HG02852 (cell line): ENCODE measurements around the gene C1orf122.
A peak's percentile ranks its signal among the peaks of the same experiment; 100 is the strongest.

ENCODE experiments used
- ATAC-seq: cut with Tn5 transposase; IDR thresholded peaks from one replicate; pipeline ENCODE4 v1.9.1; 2021; ENCODE audit warnings: mild to moderate bottlenecking, moderate library complexity; ENCODE audit not compliant: unreplicated experiment

The C1orf122 gene

GRCh38 chr1:37797750-37798345, 9.7 kb upstream of the C1orf122 start:
- ATAC-seq: no peak

DNA sequence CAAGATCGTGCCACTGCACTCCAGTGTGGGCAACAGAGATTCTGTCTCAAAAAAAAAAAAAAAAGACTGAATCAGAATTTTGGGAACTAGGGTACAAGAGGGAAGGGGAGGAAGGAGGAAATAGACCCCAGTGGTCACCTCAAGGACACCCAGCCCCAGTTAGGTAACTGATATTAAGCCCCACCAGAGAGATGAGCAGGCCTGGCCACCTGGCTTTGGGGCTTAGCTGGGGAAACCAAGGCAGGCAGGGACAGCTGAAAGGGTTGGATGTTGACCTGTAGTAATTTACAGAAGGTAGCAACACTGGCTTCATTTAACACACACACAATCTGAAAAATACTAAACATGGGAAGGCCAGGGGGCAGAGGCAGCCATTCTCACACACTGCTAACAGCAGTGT, 5.2 kb upstream of the C1orf122 start:
- ATAC-seq: no peak

DNA sequence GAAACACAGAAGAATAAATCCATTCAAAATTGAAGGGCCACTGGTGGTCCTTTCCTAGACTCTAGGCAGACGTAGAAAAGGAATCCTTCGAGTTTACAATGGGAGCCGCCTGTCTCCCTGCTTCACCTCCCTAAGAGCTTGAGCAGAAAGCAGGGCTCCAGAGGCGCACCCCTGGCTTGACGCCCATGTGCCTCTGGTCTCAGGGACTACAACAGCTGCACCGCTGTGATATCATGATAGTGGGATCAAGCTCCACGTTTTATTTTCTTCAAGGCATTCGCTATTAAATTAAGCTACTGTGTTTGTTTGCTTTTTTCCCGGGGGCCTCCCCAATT, 403 bp upstream of the C1orf122 start:
- no peak for ATAC-seq

DNA sequence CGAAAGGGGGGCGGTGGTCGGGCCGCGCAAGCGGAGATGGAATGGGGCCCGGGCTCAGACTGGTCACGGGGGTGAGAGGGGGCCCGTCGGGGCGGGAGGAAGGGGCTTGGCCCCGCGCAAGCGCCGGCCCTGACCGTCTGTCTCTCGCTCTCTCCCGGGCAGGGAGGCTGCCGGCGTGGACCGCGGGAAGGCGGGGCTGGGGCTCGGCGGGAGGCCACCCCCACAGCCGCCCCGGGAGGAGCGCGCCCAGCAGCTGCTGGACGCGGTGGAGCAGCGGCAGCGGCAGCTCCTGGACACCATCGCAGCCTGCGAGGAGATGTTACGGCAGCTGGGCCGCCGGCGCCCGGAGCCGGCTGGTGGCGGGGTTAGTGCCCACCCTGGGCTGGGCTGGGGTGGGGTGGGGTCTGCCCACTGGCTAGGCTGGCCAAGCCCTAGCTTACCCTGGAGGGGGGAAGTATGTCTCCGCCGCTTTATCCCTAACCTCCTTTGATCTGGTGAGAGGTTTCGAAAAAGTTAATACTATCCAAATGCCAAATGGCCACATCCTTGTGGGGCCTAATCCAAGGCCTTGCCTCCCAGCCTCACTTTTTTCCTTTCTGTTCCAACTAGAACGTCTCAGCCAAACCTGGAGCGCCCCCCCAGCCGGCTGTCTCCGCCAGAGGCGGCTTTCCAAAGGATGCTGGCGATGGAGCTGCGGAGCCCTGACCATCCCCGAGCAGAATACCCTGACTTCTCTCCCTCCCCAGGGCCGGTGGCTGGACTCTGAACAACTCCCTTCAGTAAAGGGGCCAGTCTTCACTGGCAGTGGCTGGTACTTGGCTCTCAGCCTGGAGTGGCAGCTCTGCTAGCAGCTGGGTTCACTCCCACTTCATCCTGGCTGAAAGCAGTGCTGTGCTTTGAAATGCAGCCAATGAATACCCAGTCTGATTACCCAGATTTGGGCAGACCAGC, 1.1 kb downstream of the C1orf122 start:
- ATAC-seq: peak; percentile 26

DNA sequence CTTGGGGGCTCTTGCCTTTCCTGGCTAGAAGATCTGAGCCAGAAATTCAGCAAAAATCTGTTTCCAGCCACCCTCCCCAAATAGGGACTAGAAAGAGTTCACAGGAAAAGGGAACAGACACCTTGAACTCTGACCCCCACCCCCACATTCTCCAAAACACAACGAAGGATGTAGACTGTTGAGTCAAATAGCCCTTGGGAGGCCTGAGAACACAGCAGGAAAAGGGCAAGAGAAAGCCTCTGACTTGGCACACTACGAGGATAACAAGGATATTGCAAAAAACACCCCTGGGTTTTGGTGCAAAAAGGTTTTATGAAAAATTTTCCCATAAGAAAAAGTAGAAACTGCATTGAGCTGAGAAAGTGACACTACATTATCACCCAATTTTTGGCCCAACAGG, 2.4 kb downstream of the C1orf122 start:
- ATAC-seq: no peak

GRCh38 chr1:37811027-37811655, 3.6 kb downstream of the C1orf122 start:
- ATAC-seq: no peak

- ATAC-seq: no peak
Measured at GRCh38 chr1:37813529-37814145, 6.0 kb downstream of the C1orf122 start.

DNA sequence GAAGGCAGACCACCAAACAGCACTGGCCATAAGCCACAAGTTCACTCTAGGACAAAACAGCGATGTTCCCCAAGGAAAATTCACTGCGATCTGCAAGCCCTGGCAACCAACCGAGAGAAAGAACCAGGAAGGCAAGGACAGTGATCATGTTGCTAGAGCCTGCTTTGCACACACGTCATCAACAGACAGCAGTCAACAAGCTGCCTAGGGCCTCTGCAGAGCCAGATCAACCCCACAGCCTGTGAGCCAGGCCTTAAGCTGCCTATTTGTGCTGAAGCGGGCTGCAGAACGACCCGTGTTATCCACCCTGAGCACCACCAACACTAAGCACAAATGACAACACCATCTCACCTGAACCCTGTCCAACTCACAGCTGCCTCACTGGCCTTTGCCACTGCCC, 6.7 kb downstream of the C1orf122 start:
- ATAC-seq: no peak

DNA sequence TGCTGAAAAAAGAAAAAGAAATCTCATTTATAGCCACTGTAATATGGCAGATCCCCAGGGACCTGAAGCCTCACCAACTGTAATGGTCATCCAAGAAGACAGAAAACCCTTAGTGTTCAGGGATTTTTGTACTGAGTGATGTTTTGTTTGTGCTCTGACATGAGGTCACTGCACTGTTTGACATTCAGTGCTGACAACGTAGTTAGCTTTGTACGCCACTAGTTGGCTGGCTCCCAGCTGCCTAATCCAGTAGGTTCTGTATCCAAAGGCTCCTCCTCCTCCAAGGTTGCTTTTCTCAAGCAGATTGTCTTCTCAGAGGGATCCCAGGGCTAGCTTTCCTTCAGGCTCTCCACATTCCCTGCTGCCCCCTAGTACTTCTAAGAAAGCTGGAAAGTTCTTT, 9.9 kb downstream of the C1orf122 start:
- no peak for ATAC-seq

DNA sequence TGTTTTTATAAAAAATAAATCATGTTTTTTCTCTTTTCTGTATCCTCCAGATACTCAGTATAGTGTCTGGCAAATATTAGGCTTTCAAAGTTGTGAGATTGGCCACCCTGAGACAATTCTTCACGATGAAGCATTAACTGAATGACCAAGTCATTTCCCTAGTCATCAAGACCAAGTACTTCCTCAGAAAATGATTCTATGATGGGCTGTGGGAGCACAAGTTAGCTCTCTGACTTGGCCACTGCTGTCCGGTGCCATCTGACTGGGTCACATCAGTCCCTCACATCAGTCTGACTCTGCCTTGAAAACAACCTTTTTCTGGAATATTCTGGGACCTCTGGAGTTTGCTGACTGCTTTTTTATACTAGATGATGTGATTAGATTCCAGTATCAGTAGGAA, 13.9 kb downstream of the C1orf122 start:
- ATAC-seq: no peak

DNA sequence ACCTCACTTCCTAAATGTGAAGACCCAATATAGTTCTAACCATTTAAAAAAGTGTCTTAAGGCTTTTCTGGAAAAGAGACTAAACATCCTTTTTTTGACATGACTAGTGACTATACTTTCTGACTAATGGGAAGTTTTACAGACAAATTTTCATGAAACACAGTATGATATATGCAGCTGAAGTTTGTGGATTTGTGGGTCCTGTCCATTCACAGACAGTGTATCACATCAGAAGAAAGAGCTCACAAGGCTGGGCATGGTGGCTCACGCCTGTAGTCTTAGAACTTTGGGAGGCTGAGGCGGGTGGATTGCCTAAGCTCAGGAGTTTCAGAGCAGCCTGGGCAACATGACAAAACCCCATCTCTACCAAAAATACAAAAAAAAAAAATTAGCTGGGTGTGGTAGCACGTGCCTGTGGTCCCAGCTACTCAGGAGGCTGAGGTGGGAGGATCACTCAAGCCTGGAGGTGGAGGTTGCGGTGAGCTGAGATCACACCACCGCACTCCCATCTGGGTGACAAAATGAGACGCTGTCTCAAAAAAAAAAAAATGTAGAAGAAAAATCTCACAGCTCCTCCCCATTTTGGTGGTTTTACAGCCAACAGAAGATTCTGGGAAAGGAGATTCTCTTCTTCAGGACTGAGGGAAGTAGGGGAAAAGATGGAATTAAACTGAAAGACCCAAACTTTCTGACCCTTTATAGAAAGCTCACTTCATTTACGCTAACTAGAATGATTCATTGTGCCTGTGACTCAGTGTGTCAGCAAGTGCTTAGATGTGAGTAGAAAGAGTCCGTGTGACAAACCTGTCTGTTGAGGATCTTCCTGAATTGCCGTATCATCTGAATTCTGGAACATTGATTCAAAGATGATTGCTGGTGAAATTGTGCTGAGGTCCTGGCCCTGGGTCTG, 15.6 kb downstream of the C1orf122 start:
- ATAC-seq: no peak

DNA sequence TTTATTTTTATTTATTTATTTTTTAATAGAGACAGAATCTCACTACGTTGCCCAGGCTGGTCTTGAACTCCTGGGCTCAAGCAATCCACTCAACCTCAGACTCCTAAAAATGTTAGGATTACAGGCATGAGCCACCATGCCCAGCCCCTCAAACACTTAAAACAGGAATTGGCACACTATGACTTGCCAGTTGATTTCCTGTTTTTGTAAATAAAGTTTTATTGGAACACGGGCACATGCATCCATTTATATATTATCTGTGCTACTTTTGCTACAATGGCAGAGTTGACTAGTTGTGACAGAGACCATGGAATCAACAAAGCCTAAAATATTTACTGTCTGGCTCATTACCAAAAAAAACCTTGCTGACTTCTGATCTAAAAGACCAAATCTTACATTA, 16.4 kb downstream of the C1orf122 start:
- ATAC-seq: no peak

- no peak for ATAC-seq
Measured at GRCh38 chr1:37825506-37825905, 17.9 kb downstream of the C1orf122 start.

GRCh38 chr1:37828410-37829074, 21.0 kb downstream of the C1orf122 start:
- no peak for ATAC-seq

GRCh38 chr1:37831109-37831508, 23.5 kb downstream of the C1orf122 start:
- ATAC-seq: no peak

- ATAC-seq: no peak
Measured at GRCh38 chr1:37831809-37832208, 24.2 kb downstream of the C1orf122 start.

DNA sequence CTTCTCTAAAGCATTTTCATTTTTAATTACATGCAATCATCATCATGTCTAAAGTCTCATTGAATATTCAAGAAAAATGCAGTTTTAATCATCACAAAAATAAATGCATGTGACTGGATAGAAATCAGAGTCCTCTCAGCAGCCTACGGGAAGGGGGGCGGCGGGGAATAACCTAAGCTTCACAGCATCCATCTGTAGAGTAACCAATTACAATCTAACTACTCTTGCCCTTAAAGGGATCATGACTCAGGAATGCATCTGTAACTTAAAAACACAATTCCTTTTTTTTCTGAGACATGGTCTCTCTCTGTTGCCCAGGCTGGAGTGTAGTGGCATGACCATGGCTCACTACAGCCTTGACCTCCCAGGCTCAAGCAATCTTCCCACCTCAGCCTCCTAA, 29.2 kb downstream of the C1orf122 start:
- ATAC-seq: no peak

GRCh38 chr1:37839676-37840075, 32.1 kb downstream of the C1orf122 start:
- no peak for ATAC-seq

DNA sequence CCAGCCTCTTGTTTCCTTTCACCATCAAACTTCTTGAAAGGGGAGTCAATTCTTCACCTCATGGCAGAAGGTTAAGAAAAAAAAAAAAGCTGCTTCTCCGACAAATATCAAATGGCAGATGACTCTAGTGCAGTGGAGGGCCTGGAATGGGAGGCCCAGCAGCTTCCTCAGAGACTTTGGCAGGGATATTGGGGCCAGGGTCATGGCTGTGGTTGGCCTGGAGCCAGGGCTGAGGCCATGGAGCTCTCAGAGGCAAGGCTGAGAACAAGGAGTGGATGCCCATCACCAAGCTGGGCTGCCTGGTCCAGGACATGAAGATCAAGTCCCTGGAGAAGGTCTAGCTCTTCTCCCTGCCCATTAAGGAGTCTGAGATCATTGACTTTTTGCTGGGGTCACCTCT, 33.1 kb downstream of the C1orf122 start:
- no peak for ATAC-seq

GRCh38 chr1:37841652-37842051, 34.1 kb downstream of the C1orf122 start:
- ATAC-seq: no peak
